Transverse colon (tissue), 4 donors: ENCODE data around the gene JHY. TPM values are rescaled to one million over a fixed set of nuclear protein-coding genes. Genes with fewer than 3 reads are reported as not detected.

Experiments
- DNase-seq: peaks from one replicate; pipeline ENCODE4 v3.0.0-alpha.2; 2019
- H3K27ac ChIP-seq, 4 donors: fragments of 200-600 bp; sonication (generic); 2 replicates each; pipeline ENCODE4 v1.5.1; 2016 to 2018; ENCODE audit warnings: inconsistent platforms in 4 of 4
- H3K27me3 ChIP-seq: fragments of 200-600 bp; sonication (generic); 2 replicates; pipeline ENCODE4 v1.5.1; 2017; ENCODE audit warnings: inconsistent platforms
- H3K36me3 ChIP-seq, 4 donors: fragments of 200-600 bp; sonication (generic); 2 replicates each; pipeline ENCODE4 v1.5.1; 2017 to 2019; ENCODE audit warnings: inconsistent platforms in 4 of 4
- H3K4me1 ChIP-seq, 4 donors: fragments of 200-600 bp; sonication (generic); 2 replicates each; pipeline ENCODE4 v1.5.1; 2017 to 2020; ENCODE audit warnings: inconsistent platforms in 4 of 4
- H3K4me3 ChIP-seq, 4 donors: fragments of 200-600 bp; sonication (generic); 1 replicate in 1 of 4; 2 replicates in 3 of 4; pipeline versions ENCODE4 v1.5.1 to v1.6.1; 2017 to 2019; ENCODE audit warnings: inconsistent platforms in 4 of 4
- H3K9me3 ChIP-seq, 2 donors: fragments of 200-600 bp; sonication (generic); 2 replicates each; pipeline ENCODE4 v1.5.1; 2017 to 2019; ENCODE audit warnings: inconsistent platforms in 2 of 2
- CTCF ChIP-seq, 5 experiments: fragments of 200-600 bp in 3 of 5; fragments of 450-650 bp in 2 of 5; sonication (generic) in 3 of 5; IDR thresholded peaks; 1 replicate in 2 of 5; 2 replicates in 3 of 5; pipeline ENCODE4 v1.5.1; 2016 to 2017; ENCODE audit warnings: antibody characterized with exemption in 5 of 5, inconsistent platforms in 3 of 5, mild to moderate bottlenecking in 2 of 5, moderate library complexity in 1 of 5
- EP300 ChIP-seq: sonication (generic); formaldehyde crosslinking; IDR thresholded peaks from one replicate; pipeline ENCODE4 v1.6.1; 2017; ENCODE audit warnings: antibody characterized with exemption, low read depth
- POLR2A ChIP-seq: fragments of 450-650 bp; IDR thresholded peaks from one replicate; pipeline ENCODE4 v1.6.1; 2016; ENCODE audit warnings: antibody characterized with exemption, mild to moderate bottlenecking, moderate library complexity
- POLR2AphosphoS5 ChIP-seq, 3 donors: sonication (generic); formaldehyde crosslinking; IDR thresholded peaks; one replicate each; pipeline ENCODE4 v1.6.1; 2016; ENCODE audit warnings: antibody characterized with exemption in 3 of 3
- WGBS, 2 donors: methylation state at CpG; one replicate each; pipeline ENCODE4 v1.1.5; 2018; ENCODE audit warnings: low coverage in 1 of 2; 5-methylcytosine and 5-hydroxymethylcytosine counted together
- in situ Hi-C, 4 donors: fragments of 200-750 bp; cut with MboI; loops; one replicate each; pipeline versions ENCODE4 v1.15.0 to v1.15.1; 2017; ENCODE audit warnings: low sequenced_read_pairs in 3 of 4, low pct_ligation_motif_present in 1 of 4, low pct_unique_long_range_greater_than_20kb in 1 of 4
- intact Hi-C: fragments of 100-400 bp; cut with DNase I; formaldehyde crosslinking; loops from one replicate; pipeline ENCODE4 v1.15.1; 2023; ENCODE audit warnings: low total_unique reads
- total RNA-seq, 4 donors: library from RNA; depleted of rRNA; stranded (reverse); fragments of >200 nt; gene quantifications; one replicate each; pipeline ENCODE4 v1.1.0, GENCODE V29; 2016

JHY gene
- total RNA-seq, 4 donors from 2014 or later: 2.0 to 5.2 (median 4.4) TPM; not detected in 1

- in situ Hi-C loops (no loop called here), intact Hi-C loops (no loop called here)
- no peak overlapping the region for H3K27ac ChIP-seq
Observed at GRCh38 chr11:122920579-122920978, 38.0 kb downstream of the JHY start.

GRCh38 chr11:122922893-122923292 is 40.3 kb downstream of the JHY start:
- no peaks in the 10 kb centered on the region for H3K36me3 ChIP-seq
- peak overlapping the region in 1 of 4 donors; percentile 62 for H3K27ac ChIP-seq
- intact Hi-C loops: no loop called here
- H3K9me3 ChIP-seq: no peaks in the 10 kb centered on the region
- no peak overlapping the region for H3K4me3 ChIP-seq
- in situ Hi-C loops: no loop called here
- TF ChIP-seq CTCF (IDR thresholded peaks at IDR 0.05) (no peak), EP300 (no peak), POLR2A (no peak), POLR2AphosphoS5 (IDR thresholded peaks at IDR 0.05) (no peak)
- H3K27me3 ChIP-seq: no peaks in the 10 kb centered on the region
- H3K4me1 ChIP-seq: no peaks in the 10 kb centered on the region
- WGBS, 2 donors: 79% methylated on average over 4 of the region's 4 CpGs; no CpG with 5 or more reads in 1 of the 2 donors
- no peak for DNase-seq

More at GRCh38 chr11:122920579-122920978, 38.0 kb downstream of the JHY start:
- TF ChIP-seq EP300 (no peak), POLR2AphosphoS5 (IDR thresholded peaks at IDR 0.05) (no peak), CTCF (IDR thresholded peaks at IDR 0.05) (no peak), POLR2A (no peak)
- no peaks in the 10 kb centered on the region for H3K9me3 ChIP-seq
- H3K27me3 ChIP-seq: no peaks in the 10 kb centered on the region
- no peaks in the 10 kb centered on the region for H3K36me3 ChIP-seq
- DNase-seq: no peak
- no peak overlapping the region for H3K4me3 ChIP-seq
- 67 to 70% methylated on average over 4 to 5 of the region's 5 CpGs for WGBS, 2 donors
- H3K4me1 ChIP-seq: no peaks in the 10 kb centered on the region

- H3K36me3 ChIP-seq: no peaks in the 10 kb centered on the region
- in situ Hi-C loops (no loop called here), intact Hi-C loops (no loop called here)
- DNase-seq: no peak
- H3K27me3 ChIP-seq: no peaks in the 10 kb centered on the region
- no peaks in the 10 kb centered on the region for H3K9me3 ChIP-seq
- WGBS, 2 donors: 76 to 77% methylated on average over 2 of the region's 2 CpGs
- H3K27ac ChIP-seq: peak overlapping the region in 1 of 4 donors; percentile 62
- no peaks in the 10 kb centered on the region for H3K4me1 ChIP-seq
- no peak overlapping the region for H3K4me3 ChIP-seq
- TF ChIP-seq EP300 (no peak), POLR2A (no peak), CTCF (IDR thresholded peaks at IDR 0.05) (no peak), POLR2AphosphoS5 (IDR thresholded peaks at IDR 0.05) (no peak)
Observed at GRCh38 chr11:122923302-122923701, 40.7 kb downstream of the JHY start.

GRCh38 chr11:122931510-122931909 is 49.0 kb downstream of the JHY start:
- intact Hi-C loops: no loop called here
- H3K27ac ChIP-seq: no peak overlapping the region
- TF ChIP-seq POLR2AphosphoS5 (IDR thresholded peaks at IDR 0.05) (no peak), EP300 (no peak)

GRCh38 chr11:122933416-122933815 is 50.9 kb downstream of the JHY start:
- H3K27me3 ChIP-seq: no peaks in the 10 kb centered on the region
- H3K4me1 ChIP-seq: no peaks in the 10 kb centered on the region
- no peaks in the 10 kb centered on the region for H3K9me3 ChIP-seq
- H3K36me3 ChIP-seq: no peaks in the 10 kb centered on the region
- in situ Hi-C loops (no loop called here), intact Hi-C loops (no loop called here)
- WGBS, 2 donors: 40 to 64% methylated on average over 2 of the region's 2 CpGs
- no peak overlapping the region for H3K27ac ChIP-seq
- H3K4me3 ChIP-seq: no peak overlapping the region
- no peak for DNase-seq
- TF ChIP-seq POLR2AphosphoS5 (IDR thresholded peaks at IDR 0.05) (no peak), POLR2A (no peak), EP300 (no peak), CTCF (IDR thresholded peaks at IDR 0.05) (no peak)

More at GRCh38 chr11:122931510-122931909, 49.0 kb downstream of the JHY start:
- DNase-seq: no peak
- in situ Hi-C loops: no loop called here
- no peaks in the 10 kb centered on the region for H3K9me3 ChIP-seq
- H3K4me3 ChIP-seq: no peak overlapping the region
- no peaks in the 10 kb centered on the region for H3K36me3 ChIP-seq
- H3K27me3 ChIP-seq: no peaks in the 10 kb centered on the region
- no peaks in the 10 kb centered on the region for H3K4me1 ChIP-seq
- WGBS, 2 donors: 72 to 76% methylated on average over 5 to 6 of the region's 6 CpGs
